HG02610 (cell line): ENCODE data around the gene FIS1.
"Not testable (repeated sequence)": the region's sequence is repeated elsewhere in the genome, so short reads cannot be mapped to it uniquely, and the experiment has no call there.

ENCODE experiments used
- ATAC-seq: cut with Tn5 transposase; IDR thresholded peaks from one replicate; pipeline ENCODE4 v1.9.1; 2021; ENCODE audit warnings: mild to moderate bottlenecking, moderate library complexity; ENCODE audit not compliant: unreplicated experiment

Gene FIS1

GRCh38 chr7:101258243-101258731 is 13.4 kb upstream of the FIS1 start:
- no peak for ATAC-seq

GRCh38 chr7:101255796-101256195 is 10.9 kb upstream of the FIS1 start:
- no peak for ATAC-seq

- ATAC-seq, result not testable (repeated sequence)
Measured at GRCh38 chr7:101253199-101253598, 8.3 kb upstream of the FIS1 start.

GRCh38 chr7:101251871-101252659 is 7.2 kb upstream of the FIS1 start:
- peak; percentile 99 for ATAC-seq

GRCh38 chr7:101250324-101250723 is 5.4 kb upstream of the FIS1 start:
- peak; percentile 25 for ATAC-seq

- ATAC-seq, result no peak
Measured at GRCh38 chr7:101248276-101248675, 3.4 kb upstream of the FIS1 start.

GRCh38 chr7:101245147-101245668 is 327 bp upstream of the FIS1 start:
- ATAC-seq, result no peak

- no peak for ATAC-seq
Measured at GRCh38 chr7:101243646-101244374, 1.1 kb downstream of the FIS1 start.

GRCh38 chr7:101241443-101242349 is 3.2 kb downstream of the FIS1 start:
- no peak for ATAC-seq

GRCh38 chr7:101241015-101241363 is 3.9 kb downstream of the FIS1 start:
- no peak for ATAC-seq

GRCh38 chr7:101240226-101241014 is 4.5 kb downstream of the FIS1 start:
- no peak for ATAC-seq

GRCh38 chr7:101239951-101240220 is 5.0 kb downstream of the FIS1 start:
- no peak for ATAC-seq

GRCh38 chr7:101239191-101239950 is 5.5 kb downstream of the FIS1 start:
- no peak for ATAC-seq

GRCh38 chr7:101238226-101239182 is 6.4 kb downstream of the FIS1 start:
- no peak for ATAC-seq

GRCh38 chr7:101237206-101238067 is 7.4 kb downstream of the FIS1 start, which contains the start of gene CLDN15:
CLDN15 (minus strand) TSS chr7:101237802; CDS start chr7:101237581, 221 bp downstream.
- ATAC-seq, result no peak

GRCh38 chr7:101236292-101236835 is 8.5 kb downstream of the FIS1 start:
- no peak for ATAC-seq

- no peak for ATAC-seq
Measured at GRCh38 chr7:101235522-101235921, 9.4 kb downstream of the FIS1 start.
